Measurements from ENCODE around the gene DLG2.

- no peak for TF ChIP-seq CTCF (IDR thresholded peaks at IDR 0.05; ENCODE audit: low read depth, low read length)
- TF ChIP-seq EZH2phosphoT487 (IDR thresholded peaks at IDR 0.05; ENCODE audit: low read depth) = no peak
Observed at GRCh38 chr11:84381666-84382065, 1245.5 kb downstream of the DLG2 start.
